Esophagus squamous epithelium (tissue), 4 donors: ENCODE measurements around the gene HMX2.

ENCODE experiments used
- POLR2A ChIP-seq, 4 donors: fragments of 450-650 bp; IDR thresholded peaks; one replicate each; pipeline ENCODE4 v1.6.1; 2017; ENCODE audit warnings: antibody characterized with exemption in 4 of 4, mild to moderate bottlenecking in 4 of 4, moderate library complexity in 3 of 4
- TF ChIP-seq, protein P1 (sequence below), 6 experiments: fragments of 450-650 bp in 4 of 6; fragments of 200-600 bp in 2 of 6; sonication (generic) in 2 of 6; IDR thresholded peaks; one replicate each; pipeline ENCODE4 v1.5.1; 2016 to 2019; ENCODE audit warnings: antibody characterized with exemption in 6 of 6, mild to moderate bottlenecking in 4 of 6, moderate library complexity in 4 of 6

DNA sequence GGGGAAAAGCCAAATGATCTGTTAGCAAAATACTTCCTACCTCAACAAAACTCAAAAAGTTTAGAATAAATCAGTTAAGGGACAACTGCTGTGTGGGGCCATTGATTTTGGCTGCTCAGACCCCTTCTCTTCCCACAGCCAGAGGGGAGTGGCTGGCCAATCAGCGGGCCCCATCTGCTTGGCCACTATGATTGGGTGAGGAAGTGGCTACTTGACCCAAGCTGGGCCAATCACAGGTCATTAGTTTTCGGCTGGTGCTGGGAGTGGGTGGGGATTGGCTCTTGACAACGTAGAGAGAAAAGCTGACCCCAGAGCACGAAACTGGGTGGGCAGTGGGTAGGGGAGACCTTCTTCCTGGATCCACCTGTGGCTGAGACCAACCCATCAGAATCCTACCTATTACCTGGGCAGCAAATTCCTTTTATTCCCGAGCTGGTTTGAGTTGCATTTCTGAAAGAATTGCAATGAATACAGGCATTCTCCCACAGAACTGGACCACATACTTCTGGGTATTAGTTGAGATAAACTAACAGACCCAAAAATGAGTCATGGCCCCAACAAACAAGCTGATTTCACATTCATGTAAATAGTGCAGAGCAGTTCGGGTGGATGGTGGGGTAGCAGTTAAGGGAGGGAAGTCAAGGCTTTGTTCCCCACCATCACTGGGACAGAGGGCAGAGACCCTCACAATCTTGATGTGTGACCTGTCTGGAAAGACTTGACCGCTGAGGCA, 47.7 kb upstream of the HMX2 start:
- TF ChIP-seq, protein P1, sequence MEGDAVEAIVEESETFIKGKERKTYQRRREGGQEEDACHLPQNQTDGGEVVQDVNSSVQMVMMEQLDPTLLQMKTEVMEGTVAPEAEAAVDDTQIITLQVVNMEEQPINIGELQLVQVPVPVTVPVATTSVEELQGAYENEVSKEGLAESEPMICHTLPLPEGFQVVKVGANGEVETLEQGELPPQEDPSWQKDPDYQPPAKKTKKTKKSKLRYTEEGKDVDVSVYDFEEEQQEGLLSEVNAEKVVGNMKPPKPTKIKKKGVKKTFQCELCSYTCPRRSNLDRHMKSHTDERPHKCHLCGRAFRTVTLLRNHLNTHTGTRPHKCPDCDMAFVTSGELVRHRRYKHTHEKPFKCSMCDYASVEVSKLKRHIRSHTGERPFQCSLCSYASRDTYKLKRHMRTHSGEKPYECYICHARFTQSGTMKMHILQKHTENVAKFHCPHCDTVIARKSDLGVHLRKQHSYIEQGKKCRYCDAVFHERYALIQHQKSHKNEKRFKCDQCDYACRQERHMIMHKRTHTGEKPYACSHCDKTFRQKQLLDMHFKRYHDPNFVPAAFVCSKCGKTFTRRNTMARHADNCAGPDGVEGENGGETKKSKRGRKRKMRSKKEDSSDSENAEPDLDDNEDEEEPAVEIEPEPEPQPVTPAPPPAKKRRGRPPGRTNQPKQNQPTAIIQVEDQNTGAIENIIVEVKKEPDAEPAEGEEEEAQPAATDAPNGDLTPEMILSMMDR (IDR thresholded peaks at IDR 0.05) = no peak
- TF ChIP-seq POLR2A (IDR thresholded peaks at IDR 0.05) = no peak
